B cell (primary cell): ENCODE data around the gene ZSCAN10. TPM values are rescaled to one million over a fixed set of nuclear protein-coding genes. Genes with fewer than 3 reads are reported as not detected.

Experiments
- ATAC-seq: fragments of 200-7000 bp; cut with Tn5 transposase; one replicate; pipeline ENCODE4 v1.10.0; 2021; ENCODE audit warnings: low read depth, mild to moderate bottlenecking, moderate number of reproducible peaks, moderate library complexity
- CTCF ChIA-PET: fragments of 350-600 bp; sonication (Branson Sonifier 250); formaldehyde crosslinking; loops from one replicate; lab custom pipeline; 2021; ENCODE audit warnings: antibody characterized with exemption, inconsistent platforms; lab: Charles Lee
- POLR2A ChIA-PET: fragments of 350-600 bp; sonication (Branson Sonifier 250); formaldehyde crosslinking; loops from one replicate; lab custom pipeline; 2021; ENCODE audit warnings: antibody characterized with exemption; lab: Charles Lee
- DNase-seq: peaks from one replicate; pipeline ENCODE4 v3.0.0; 2013
- H2AFZ ChIP-seq: 2 replicates; pipeline ENCODE4 v1.6.1; 2012; ENCODE audit warnings: mild to moderate bottlenecking, low read depth, low read length; ENCODE audit not compliant: insufficient read depth, poor library complexity, severe bottlenecking
- H3K27ac ChIP-seq, 2 donors: 1 replicate in 1 of 2; 2 replicates in 1 of 2; pipeline ENCODE4 v1.5.1; 2012 to 2013; ENCODE audit warnings: low read length in 2 of 2, mild to moderate bottlenecking in 2 of 2, moderate library complexity in 1 of 2
- H3K27me3 ChIP-seq, 4 experiments: fragments of 200-600 bp in 1 of 4; sonication (generic) in 1 of 4; replicated peaks in 1 of 4; 1 replicate in 2 of 4; 2 replicates in 2 of 4; pipeline versions ENCODE4 v1.6.1 to v1.7.0; 2013 to 2016; ENCODE audit warnings: low read length in 3 of 4, mild to moderate bottlenecking in 2 of 4, mixed read lengths in 1 of 4, moderate library complexity in 1 of 4; ENCODE audit not compliant: insufficient read depth in 4 of 4, control insufficient read depth in 3 of 4; ENCODE audit errors: control extremely low read depth in 1 of 4
- H3K36me3 ChIP-seq, 2 experiments: replicated peaks in 1 of 2; 1 replicate in 1 of 2; 2 replicates in 1 of 2; pipeline versions ENCODE4 v1.6.1 to v1.7.1; 2013; ENCODE audit warnings: low read length in 1 of 2; ENCODE audit not compliant: insufficient read depth in 2 of 2, control insufficient read depth in 1 of 2; ENCODE audit errors: control extremely low read depth in 1 of 2, extremely low read depth in 1 of 2
- H3K4me1 ChIP-seq, 2 donors: fragments of 200-600 bp in 1 of 2; sonication (generic) in 1 of 2; 1 replicate in 1 of 2; 2 replicates in 1 of 2; pipeline versions ENCODE4 v1.5.1 to v1.6.1; 2013 to 2017; ENCODE audit warnings: low read length in 2 of 2; ENCODE audit not compliant: control insufficient read depth in 2 of 2, insufficient read depth in 2 of 2
- H3K4me2 ChIP-seq: replicated peaks from 2 replicates; pipeline ENCODE3; 2012; ENCODE audit warnings: mild to moderate bottlenecking, low read depth, low read length; ENCODE audit not compliant: poor library complexity, severe bottlenecking
- H3K4me3 ChIP-seq, 5 experiments: fragments of 200-600 bp in 1 of 5; sonication (generic) in 1 of 5; 1 replicate in 3 of 5; 2 replicates in 2 of 5; pipeline versions ENCODE4 v1.5.1 to v1.7.0; 2011 to 2016; ENCODE audit warnings: low read length in 4 of 5, mild to moderate bottlenecking in 4 of 5, low read depth in 2 of 5, control low read depth in 1 of 5, moderate library complexity in 1 of 5; ENCODE audit not compliant: insufficient read depth in 1 of 5; ENCODE audit errors: control extremely low read depth in 1 of 5, extremely low read depth in 1 of 5
- H3K79me2 ChIP-seq: fragments of 200-600 bp; sonication (generic); one replicate; pipeline ENCODE4 v1.6.0; 2016; ENCODE audit warnings: low read length; ENCODE audit not compliant: control insufficient read depth, insufficient read depth
- H3K9ac ChIP-seq: fragments of 200-600 bp; sonication (generic); 2 replicates; pipeline ENCODE4 v1.6.1; 2017; ENCODE audit warnings: mild to moderate bottlenecking, low read length, moderate library complexity
- H3K9me3 ChIP-seq, 3 donors: one replicate each; pipeline versions ENCODE4 v1.6.1 to v1.7.1; 2013; ENCODE audit warnings: low read length in 2 of 3; ENCODE audit not compliant: control insufficient read depth in 2 of 3, insufficient read depth in 1 of 3; ENCODE audit errors: control extremely low read depth in 1 of 3
- H4K20me1 ChIP-seq: 2 replicates; pipeline ENCODE4 v1.6.0; 2012; ENCODE audit warnings: mild to moderate bottlenecking, low read length; ENCODE audit not compliant: insufficient read depth, control insufficient read depth, poor library complexity, severe bottlenecking
- H3K27ac Mint-ChIP-seq: one replicate; pipeline ENCODE4 v1.8.0; 2021; ENCODE audit warnings: mixed read lengths
- H3K27me3 Mint-ChIP-seq: one replicate; pipeline ENCODE4 v1.8.0; 2021; ENCODE audit warnings: mixed read lengths
- H3K4me1 Mint-ChIP-seq: one replicate; pipeline ENCODE4 v1.8.0; 2021; ENCODE audit warnings: mixed read lengths
- H3K4me3 Mint-ChIP-seq: one replicate; pipeline ENCODE4 v1.8.0; 2021; ENCODE audit warnings: mixed read lengths
- H3K9me3 Mint-ChIP-seq: one replicate; pipeline ENCODE4 v1.8.0; 2022; ENCODE audit warnings: mixed read lengths; ENCODE audit not compliant: insufficient read depth
- EZH2 ChIP-seq: IDR thresholded peaks from 2 replicates; pipeline ENCODE4 v1.6.1; 2012; ENCODE audit warnings: borderline replicate concordance, low read depth, mild to moderate bottlenecking, moderate library complexity, low read length; ENCODE audit not compliant: insufficient read depth, poor library complexity, severe bottlenecking
- WGBS: methylation state at CpG from one replicate; pipeline ENCODE4 v1.1.5; 2013; ENCODE audit warnings: missing lambda C conversion rate; ENCODE audit not compliant: insufficient coverage; 5-methylcytosine and 5-hydroxymethylcytosine counted together
- intact Hi-C: fragments of 100-400 bp; cut with micrococcal nuclease; formaldehyde crosslinking; loops from one replicate; pipeline ENCODE4 v1.10.0; 2022
- polyA plus RNA-seq: library from polyadenylated mRNA; depleted of rRNA; stranded (reverse); fragments of >200 nt; gene quantifications from 2 replicates; pipeline ENCODE4 v1.2.3, GENCODE V29; 2012
- total RNA-seq, 2 donors: library from RNA; stranded (reverse); fragments of 120-200 nt in 1 of 2; gene quantifications; 1 replicate in 1 of 2; 2 replicates in 1 of 2; pipeline versions ENCODE4 v1.2.3 to v1.2.4, GENCODE V29; 2013 to 2022
- TF ChIP-seq, protein P1 (sequence below): fragments of 200-600 bp; IDR thresholded peaks from one replicate; pipeline ENCODE4 v1.8.0; 2022; ENCODE audit warnings: antibody characterized with exemption, mild to moderate bottlenecking

Gene ZSCAN10
- total and polyA plus RNA-seq, 2 donors (not counting 1 experiment from before 2014, with no cell fraction given): not detected

DNA sequence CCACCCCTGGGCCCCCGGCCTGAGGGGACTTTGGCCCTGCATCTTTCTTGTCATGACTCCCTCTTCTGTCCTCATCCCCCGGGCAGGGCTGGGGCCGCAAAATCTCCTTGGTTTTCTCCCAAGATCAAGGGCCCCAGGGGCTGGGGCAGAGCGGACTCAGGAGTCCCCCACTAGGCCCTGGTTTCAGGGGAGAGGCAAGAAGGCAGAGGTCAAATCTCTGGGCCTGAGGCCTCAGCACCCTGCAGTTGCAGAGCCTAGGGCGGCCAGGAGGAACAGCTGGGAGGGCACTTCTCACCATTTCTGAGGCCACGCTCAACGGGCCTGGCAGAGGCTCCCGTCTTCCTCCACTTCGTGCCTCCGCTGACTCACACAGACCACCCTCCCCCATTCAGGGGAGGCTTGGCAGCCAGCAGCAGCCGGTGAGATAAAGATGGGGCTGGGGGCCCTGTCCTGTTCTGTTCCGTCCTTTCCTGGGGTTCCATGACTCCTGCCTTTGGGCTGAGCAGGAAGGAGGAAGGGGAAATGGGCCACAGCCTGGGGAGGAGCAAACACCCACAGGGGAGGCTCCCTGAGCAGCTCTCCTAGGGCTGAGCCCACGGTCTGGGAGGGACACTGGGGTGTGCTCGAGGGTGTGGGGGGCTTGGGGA lies 12.4 kb downstream of the ZSCAN10 start:
- TF ChIP-seq, protein P1, sequence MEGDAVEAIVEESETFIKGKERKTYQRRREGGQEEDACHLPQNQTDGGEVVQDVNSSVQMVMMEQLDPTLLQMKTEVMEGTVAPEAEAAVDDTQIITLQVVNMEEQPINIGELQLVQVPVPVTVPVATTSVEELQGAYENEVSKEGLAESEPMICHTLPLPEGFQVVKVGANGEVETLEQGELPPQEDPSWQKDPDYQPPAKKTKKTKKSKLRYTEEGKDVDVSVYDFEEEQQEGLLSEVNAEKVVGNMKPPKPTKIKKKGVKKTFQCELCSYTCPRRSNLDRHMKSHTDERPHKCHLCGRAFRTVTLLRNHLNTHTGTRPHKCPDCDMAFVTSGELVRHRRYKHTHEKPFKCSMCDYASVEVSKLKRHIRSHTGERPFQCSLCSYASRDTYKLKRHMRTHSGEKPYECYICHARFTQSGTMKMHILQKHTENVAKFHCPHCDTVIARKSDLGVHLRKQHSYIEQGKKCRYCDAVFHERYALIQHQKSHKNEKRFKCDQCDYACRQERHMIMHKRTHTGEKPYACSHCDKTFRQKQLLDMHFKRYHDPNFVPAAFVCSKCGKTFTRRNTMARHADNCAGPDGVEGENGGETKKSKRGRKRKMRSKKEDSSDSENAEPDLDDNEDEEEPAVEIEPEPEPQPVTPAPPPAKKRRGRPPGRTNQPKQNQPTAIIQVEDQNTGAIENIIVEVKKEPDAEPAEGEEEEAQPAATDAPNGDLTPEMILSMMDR: no peak
- TF ChIP-seq EZH2: no peak
- H3K27ac Mint-ChIP-seq: no peak overlapping the region
- H3K4me1 Mint-ChIP-seq: peaks cover 4% of the 10 kb centered on the region
- H3K4me3 Mint-ChIP-seq: no peak overlapping the region
- no peaks in the 10 kb centered on the region for H3K9me3 Mint-ChIP-seq
- peaks cover 7% of the 10 kb centered on the region for H3K27me3 Mint-ChIP-seq
- Histone ChIP-seq H3K27me3 (peaks cover 0 to 8% (median 3%) of the 10 kb centered on the region in 4 experiments), H3K4me1 (no peaks in the 10 kb centered on the region), H3K9me3 (no peaks in the 10 kb centered on the region), H3K4me3 (no peak overlapping the region), H3K79me2 (no peaks in the 10 kb centered on the region), H3K27ac (no peak overlapping the region), H4K20me1 (no peaks in the 10 kb centered on the region), H3K9ac (no peak overlapping the region), H3K36me3 (no peaks in the 10 kb centered on the region), H3K4me2 (no peak overlapping the region), H2AFZ (no peak overlapping the region)
- CTCF ChIA-PET: interaction anchor here (0.7 to 3.2 kb wide), 5 partner anchors 9 to 54 kb away, joined by 3 to 16 read pairs (median 3); no protein-coding TSS in a partner anchor
- WGBS: 70% methylated on average over 7 of the region's 14 CpGs
- DNase-seq: no peak
- no peak for ATAC-seq
- POLR2A ChIA-PET: no interaction called here
- intact Hi-C loops: no loop called here

DNA sequence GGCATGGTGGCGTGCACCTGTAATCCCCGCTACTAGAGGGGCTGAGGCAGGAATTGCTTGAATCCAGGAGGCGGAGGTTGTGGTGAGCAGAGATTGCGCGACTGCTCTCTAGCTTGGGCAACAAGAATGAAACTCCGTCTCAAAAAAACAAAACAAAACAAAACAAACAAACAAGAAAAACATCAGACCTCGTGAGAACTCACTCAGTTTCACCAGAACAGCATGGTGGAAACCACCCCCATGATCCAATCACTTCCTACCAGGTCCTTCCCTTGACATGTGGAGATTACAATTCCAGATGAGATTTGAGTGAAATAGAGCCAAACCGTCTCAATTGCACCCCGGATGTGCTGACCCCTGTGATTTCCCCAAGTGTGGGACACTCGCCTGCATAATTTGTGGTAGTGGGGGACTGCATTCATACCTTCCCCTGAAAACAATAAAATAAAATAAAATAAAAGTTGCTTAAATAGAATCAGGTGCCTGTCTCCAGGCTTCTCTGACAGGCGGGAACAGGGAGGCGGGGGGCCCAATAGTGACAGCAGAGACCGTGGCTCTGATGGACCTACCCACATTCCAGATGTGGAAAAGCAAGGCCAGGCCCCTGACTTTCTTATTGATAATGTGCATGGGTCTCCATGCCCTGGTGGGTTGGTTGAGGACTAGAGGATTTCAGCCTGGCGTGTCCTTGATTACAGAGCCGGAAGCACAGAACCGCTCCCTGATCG lies 13.1 kb downstream of the ZSCAN10 start:
- CTCF ChIA-PET: interaction anchor here (0.7 kb wide), 1 partner anchor 1411 kb away, joined by 3 read pairs; no protein-coding TSS in a partner anchor

More for the DNA sequence above, 13.1 kb downstream of the ZSCAN10 start:
- no peaks in the 10 kb centered on the region for H3K79me2 ChIP-seq
- no peak overlapping the region for H3K9ac ChIP-seq
- H3K27ac ChIP-seq: no peak overlapping the region
- H3K9me3 ChIP-seq: no peaks in the 10 kb centered on the region
- no peaks in the 10 kb centered on the region for H3K4me1 ChIP-seq
- no peak overlapping the region for H3K4me3 ChIP-seq
- Mint-ChIP-seq H3K4me3 (no peak overlapping the region), H3K27ac (no peak overlapping the region), H3K9me3 (no peaks in the 10 kb centered on the region), H3K27me3 (peaks cover 7% of the 10 kb centered on the region), H3K4me1 (peaks cover 4% of the 10 kb centered on the region)
- POLR2A ChIA-PET: no interaction called here
- peaks cover 0 to 8% (median 3%) of the 10 kb centered on the region in 4 experiments for H3K27me3 ChIP-seq
- no peaks in the 10 kb centered on the region for H3K36me3 ChIP-seq
- ATAC-seq (no peak), DNase-seq (no peak)
- intact Hi-C loops: no loop called here
- no peak overlapping the region for H2AFZ ChIP-seq
- no peaks in the 10 kb centered on the region for H4K20me1 ChIP-seq
- WGBS: 96% methylated on average over 9 of the region's 17 CpGs
- H3K4me2 ChIP-seq: no peak overlapping the region
- TF ChIP-seq EZH2: no peak
- TF ChIP-seq, protein P1: no peak
